HEK293 (cell line): ENCODE results near the gene EFCC1.

Experiments
- CTCF ChIA-PET: fragments of 350-600 bp; formaldehyde crosslinking; extraction: SDS; loops from one replicate; lab custom pipeline; 2021; ENCODE audit warnings: antibody characterized with exemption; lab: Yijun Ruan, JAX
- POLR2A ChIA-PET: fragments of 300-600 bp; formaldehyde crosslinking; extraction: SDS; loops from one replicate; lab custom pipeline; 2020; ENCODE audit warnings: antibody characterized with exemption, inconsistent platforms; lab: Yijun Ruan, JAX
- H3K27ac ChIP-seq: fragments of 200-500 bp; sonication (Bioruptor generic); 2 replicates; pipeline ENCODE4 v1.5.1; 2014; ENCODE audit warnings: low read depth, low read length, control low read depth, inconsistent platforms; ENCODE audit errors: extremely low read depth
- H3K36me3 ChIP-seq, 2 experiments: fragments of 200-500 bp in 1 of 2; sonication (Bioruptor generic) in 1 of 2; 1 replicate in 1 of 2; 2 replicates in 1 of 2; pipeline ENCODE4 v1.5.1; 2014 to 2017; ENCODE audit warnings: inconsistent platforms in 2 of 2, low read length in 2 of 2; ENCODE audit not compliant: control insufficient read depth in 2 of 2, insufficient read depth in 1 of 2
- H3K4me1 ChIP-seq: fragments of 200-500 bp; sonication (Bioruptor generic); 2 replicates; pipeline ENCODE4 v1.5.1; 2014; ENCODE audit warnings: mild to moderate bottlenecking, low read length, inconsistent platforms; ENCODE audit not compliant: control insufficient read depth, insufficient read depth
- H3K4me3 ChIP-seq: 2 replicates; pipeline ENCODE4 v1.5.1; 2011; ENCODE audit warnings: low read depth, mild to moderate bottlenecking, control low read depth, low read length, moderate library complexity
- H3K9me3 ChIP-seq: fragments of 200-500 bp; sonication (Bioruptor generic); 2 replicates; pipeline ENCODE4 v1.5.1; 2014; ENCODE audit warnings: low read depth, low read length, inconsistent platforms; ENCODE audit not compliant: control insufficient read depth, insufficient read depth
- BCL11B ChIP-seq: fragments of 450-650 bp; formaldehyde crosslinking; IDR thresholded peaks from 2 replicates; pipeline ENCODE4 v1.5.1; 2016; ENCODE audit warnings: low read depth, missing biosample characterization, missing genetic modification characterization
- GLIS1 ChIP-seq: fragments of 450-650 bp; formaldehyde crosslinking; IDR thresholded peaks from 2 replicates; pipeline ENCODE4 v1.5.1; 2016; ENCODE audit warnings: missing biosample characterization, missing genetic modification characterization
- HOXD13 ChIP-seq: sonication (generic); formaldehyde crosslinking; IDR thresholded peaks from 2 replicates; pipeline ENCODE4 v1.8.0; 2022; ENCODE audit warnings: missing genetic modification reagents, borderline replicate concordance
- KLF1 ChIP-seq: fragments of 450-650 bp; formaldehyde crosslinking; IDR thresholded peaks from 2 replicates; pipeline ENCODE4 v1.5.1; 2016; ENCODE audit warnings: missing biosample characterization, missing genetic modification characterization
- KLF7 ChIP-seq: fragments of 450-650 bp; formaldehyde crosslinking; IDR thresholded peaks from 2 replicates; pipeline ENCODE4 v1.5.1; 2016; ENCODE audit warnings: missing biosample characterization, missing genetic modification characterization, borderline replicate concordance
- SALL2 ChIP-seq: fragments of 450-650 bp; formaldehyde crosslinking; IDR thresholded peaks from 2 replicates; pipeline ENCODE4 v1.5.0; 2017; ENCODE audit warnings: missing biosample characterization, mild to moderate bottlenecking, missing genetic modification characterization, borderline replicate concordance
- ZBTB21 ChIP-seq: fragments of 450-650 bp; formaldehyde crosslinking; IDR thresholded peaks from 2 replicates; pipeline ENCODE4 v1.5.1; 2017; ENCODE audit warnings: missing biosample characterization, missing genetic modification characterization
- ZNF169 ChIP-seq: fragments of 450-650 bp; formaldehyde crosslinking; IDR thresholded peaks from 2 replicates; pipeline ENCODE4 v1.5.1; 2016; ENCODE audit warnings: missing biosample characterization, missing genetic modification characterization
- ZNF223 ChIP-seq: fragments of 450-650 bp; formaldehyde crosslinking; IDR thresholded peaks from 2 replicates; pipeline ENCODE4 v1.5.1; 2016; ENCODE audit warnings: missing biosample characterization, missing genetic modification characterization
- ZNF362 ChIP-seq: fragments of 450-650 bp; formaldehyde crosslinking; IDR thresholded peaks from 2 replicates; pipeline ENCODE4 v1.5.1; 2016; ENCODE audit warnings: missing biosample characterization, missing genetic modification characterization
- ZNF366 ChIP-seq: fragments of 450-650 bp; formaldehyde crosslinking; conservative IDR thresholded peaks from 2 replicates; pipeline ENCODE4 v1.5.1; 2016; ENCODE audit warnings: missing biosample characterization, missing genetic modification characterization
- ZNF514 ChIP-seq: fragments of 450-650 bp; formaldehyde crosslinking; IDR thresholded peaks from 2 replicates; pipeline ENCODE4 v1.5.1; 2016; ENCODE audit warnings: missing biosample characterization, missing genetic modification characterization
- ZNF530 ChIP-seq: fragments of 450-650 bp; formaldehyde crosslinking; IDR thresholded peaks from 2 replicates; pipeline ENCODE4 v1.5.1; 2016; ENCODE audit warnings: low read depth, missing biosample characterization, missing genetic modification characterization
- ZNF549 ChIP-seq: fragments of 450-650 bp; IDR thresholded peaks from 2 replicates; pipeline ENCODE4 v1.5.1; 2018; ENCODE audit warnings: missing biosample characterization, missing genetic modification characterization, mild to moderate bottlenecking, inconsistent platforms, moderate library complexity
- ZNF558 ChIP-seq: fragments of 450-650 bp; formaldehyde crosslinking; IDR thresholded peaks from 2 replicates; pipeline ENCODE4 v1.5.1; 2016; ENCODE audit warnings: missing biosample characterization, missing genetic modification characterization
- ZNF623 ChIP-seq: fragments of 450-650 bp; formaldehyde crosslinking; IDR thresholded peaks from 2 replicates; pipeline ENCODE4 v1.5.1; 2016; ENCODE audit warnings: missing biosample characterization, missing genetic modification characterization
- ZNF776 ChIP-seq: fragments of 450-650 bp; formaldehyde crosslinking; IDR thresholded peaks from 2 replicates; pipeline ENCODE4 v1.5.0; 2017; ENCODE audit warnings: missing biosample characterization, missing genetic modification characterization, borderline replicate concordance
- ZNF791 ChIP-seq: fragments of 450-650 bp; formaldehyde crosslinking; IDR thresholded peaks from 2 replicates; pipeline ENCODE4 v1.5.1; 2016; ENCODE audit warnings: missing biosample characterization, missing genetic modification characterization
- ZNF843 ChIP-seq: fragments of 450-650 bp; formaldehyde crosslinking; IDR thresholded peaks from 2 replicates; pipeline ENCODE4 v1.5.1; 2016; ENCODE audit warnings: missing biosample characterization, missing genetic modification characterization
- TF ChIP-seq, protein P1 (sequence below): fragments of 450-650 bp; formaldehyde crosslinking; IDR thresholded peaks from 2 replicates; pipeline ENCODE4 v1.5.1; 2016; ENCODE audit warnings: missing biosample characterization, missing genetic modification characterization, borderline replicate concordance

The EFCC1 gene

DNA sequence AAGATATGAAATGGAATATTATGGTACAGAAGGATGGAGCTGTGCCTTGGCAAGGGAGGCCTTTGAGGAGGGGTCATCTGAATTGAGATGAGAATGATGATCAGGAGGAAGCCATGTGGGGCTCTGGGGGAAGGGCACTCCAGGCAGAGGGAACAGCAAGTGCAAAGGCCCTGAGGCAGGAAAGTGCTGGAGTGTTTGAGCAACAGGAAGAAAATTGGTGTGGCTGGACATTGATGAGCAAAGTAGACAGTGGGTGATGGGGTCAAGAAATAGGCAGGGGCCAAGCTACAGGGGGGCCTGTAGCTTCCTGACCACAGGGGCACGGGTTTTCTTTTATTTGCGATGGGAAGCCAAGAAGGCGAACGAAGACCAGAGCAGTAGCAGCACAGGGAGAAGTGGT is 56.1 kb downstream of the EFCC1 start:
- ChIA-PET CTCF (no interaction called here), POLR2A (no interaction called here)
- Histone ChIP-seq H3K9me3 (no peaks in the 10 kb centered on the region), H3K36me3 (no peaks in the 10 kb centered on the region), H3K4me1 (no peaks in the 10 kb centered on the region), H3K27ac (no peak overlapping the region), H3K4me3 (no peak overlapping the region)
- TF ChIP-seq ZNF169 (tag by site-specific recombination) (no peak), ZNF623 (peak; percentile 96)

DNA sequence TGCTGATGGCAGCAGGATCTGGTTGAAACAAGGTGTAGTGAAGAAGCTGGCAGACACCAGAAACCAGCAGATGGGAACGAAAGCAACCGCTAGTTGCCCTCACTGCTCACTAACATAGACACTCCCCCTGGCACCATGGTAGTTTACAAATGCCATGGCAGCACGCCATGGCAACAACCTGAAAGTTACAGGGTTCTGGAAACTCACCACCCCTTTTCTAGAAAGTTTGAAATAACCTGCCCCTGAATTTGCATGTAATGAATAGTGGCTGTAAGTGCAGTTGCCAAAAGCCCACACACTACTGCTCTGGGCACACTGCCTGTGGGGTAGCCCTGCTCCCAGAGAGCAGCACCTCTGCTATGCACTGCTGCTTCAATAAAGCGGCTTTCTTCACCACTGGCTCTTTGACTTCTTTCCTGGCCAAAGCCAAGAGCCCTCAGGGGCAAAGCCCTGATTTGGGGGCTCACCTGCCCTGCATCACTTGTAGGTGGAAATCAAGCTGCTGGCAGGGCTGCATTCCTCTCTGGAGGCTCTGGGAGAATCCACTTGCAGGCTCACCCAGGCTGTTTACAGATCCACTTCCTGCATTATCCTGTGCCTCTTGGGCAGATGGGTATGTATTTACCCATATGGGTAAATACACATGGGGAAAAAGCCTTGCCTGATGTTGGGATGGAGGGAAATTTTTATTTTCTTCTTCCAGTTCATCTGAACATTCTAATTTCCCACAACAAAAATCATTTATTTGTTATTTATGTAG is 57.5 kb downstream of the EFCC1 start:
- H3K4me3 ChIP-seq: no peak overlapping the region
- no peaks in the 10 kb centered on the region for H3K4me1 ChIP-seq
- H3K27ac ChIP-seq: no peak overlapping the region
- TF ChIP-seq, protein P1, sequence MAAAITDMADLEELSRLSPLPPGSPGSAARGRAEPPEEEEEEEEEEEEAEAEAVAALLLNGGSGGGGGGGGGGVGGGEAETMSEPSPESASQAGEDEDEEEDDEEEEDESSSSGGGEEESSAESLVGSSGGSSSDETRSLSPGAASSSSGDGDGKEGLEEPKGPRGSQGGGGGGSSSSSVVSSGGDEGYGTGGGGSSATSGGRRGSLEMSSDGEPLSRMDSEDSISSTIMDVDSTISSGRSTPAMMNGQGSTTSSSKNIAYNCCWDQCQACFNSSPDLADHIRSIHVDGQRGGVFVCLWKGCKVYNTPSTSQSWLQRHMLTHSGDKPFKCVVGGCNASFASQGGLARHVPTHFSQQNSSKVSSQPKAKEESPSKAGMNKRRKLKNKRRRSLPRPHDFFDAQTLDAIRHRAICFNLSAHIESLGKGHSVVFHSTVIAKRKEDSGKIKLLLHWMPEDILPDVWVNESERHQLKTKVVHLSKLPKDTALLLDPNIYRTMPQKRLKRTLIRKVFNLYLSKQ (tag by site-specific recombination): no peak
- TF ChIP-seq ZNF362 (tag by site-specific recombination) (no peak), ZNF558 (tag by site-specific recombination) (no peak), ZNF791 (no peak), ZNF366 (tag by site-specific recombination) (no peak), ZNF549 (no peak), ZNF776 (tag by site-specific recombination) (no peak), ZNF530 (tag by site-specific recombination) (no peak), HOXD13 (CRISPR knock-in tag) (no peak), KLF1 (tag by site-specific recombination) (no peak), SALL2 (tag by site-specific recombination) (no peak), ZNF514 (tag by site-specific recombination) (no peak), ZNF223 (no peak)
- no peaks in the 10 kb centered on the region for H3K9me3 ChIP-seq
- ChIA-PET POLR2A (no interaction called here), CTCF (no interaction called here)
- no peaks in the 10 kb centered on the region for H3K36me3 ChIP-seq

GRCh38 chr3:129059311-129059958 is 58.3 kb downstream of the EFCC1 start:
- TF ChIP-seq GLIS1 (tag by site-specific recombination): peak; percentile 26; the same call in 1 of the 2 replicates
- no peak for TF ChIP-seq ZNF843
- no peak for TF ChIP-seq KLF7 (tag by site-specific recombination)
- TF ChIP-seq ZBTB21: no peak
- no peak for TF ChIP-seq BCL11B (tag by site-specific recombination)
- TF ChIP-seq, protein P1 (tag by site-specific recombination): no peak
- no peak overlapping the region for H3K27ac ChIP-seq
- no peaks in the 10 kb centered on the region for H3K4me1 ChIP-seq
- ChIA-PET POLR2A (no interaction called here), CTCF (no interaction called here)
- H3K36me3 ChIP-seq: no peaks in the 10 kb centered on the region
- no peak overlapping the region for H3K4me3 ChIP-seq
- H3K9me3 ChIP-seq: no peaks in the 10 kb centered on the region
